ENCODE data around the gene OR6V1.

- TF ChIP-seq, protein P1, sequence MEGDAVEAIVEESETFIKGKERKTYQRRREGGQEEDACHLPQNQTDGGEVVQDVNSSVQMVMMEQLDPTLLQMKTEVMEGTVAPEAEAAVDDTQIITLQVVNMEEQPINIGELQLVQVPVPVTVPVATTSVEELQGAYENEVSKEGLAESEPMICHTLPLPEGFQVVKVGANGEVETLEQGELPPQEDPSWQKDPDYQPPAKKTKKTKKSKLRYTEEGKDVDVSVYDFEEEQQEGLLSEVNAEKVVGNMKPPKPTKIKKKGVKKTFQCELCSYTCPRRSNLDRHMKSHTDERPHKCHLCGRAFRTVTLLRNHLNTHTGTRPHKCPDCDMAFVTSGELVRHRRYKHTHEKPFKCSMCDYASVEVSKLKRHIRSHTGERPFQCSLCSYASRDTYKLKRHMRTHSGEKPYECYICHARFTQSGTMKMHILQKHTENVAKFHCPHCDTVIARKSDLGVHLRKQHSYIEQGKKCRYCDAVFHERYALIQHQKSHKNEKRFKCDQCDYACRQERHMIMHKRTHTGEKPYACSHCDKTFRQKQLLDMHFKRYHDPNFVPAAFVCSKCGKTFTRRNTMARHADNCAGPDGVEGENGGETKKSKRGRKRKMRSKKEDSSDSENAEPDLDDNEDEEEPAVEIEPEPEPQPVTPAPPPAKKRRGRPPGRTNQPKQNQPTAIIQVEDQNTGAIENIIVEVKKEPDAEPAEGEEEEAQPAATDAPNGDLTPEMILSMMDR (IDR thresholded peaks at IDR 0.05 in 2 of 3, conservative IDR thresholded peaks at IDR 0.05 in 1 of 3; ENCODE audit: borderline replicate concordance in 1 of 3, insufficient read depth in 1 of 3, low read depth in 2 of 3, low read length in 2 of 3) = no peak
- no peak for TF ChIP-seq EZH2phosphoT487 (IDR thresholded peaks at IDR 0.05; ENCODE audit: borderline replicate concordance)
- no peak for TF ChIP-seq FOSL1 (IDR thresholded peaks at IDR 0.05; ENCODE audit: low read depth)
- TF ChIP-seq, protein P2, sequence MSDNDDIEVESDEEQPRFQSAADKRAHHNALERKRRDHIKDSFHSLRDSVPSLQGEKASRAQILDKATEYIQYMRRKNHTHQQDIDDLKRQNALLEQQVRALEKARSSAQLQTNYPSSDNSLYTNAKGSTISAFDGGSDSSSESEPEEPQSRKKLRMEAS (IDR thresholded peaks at IDR 0.05) = no peak
- TF ChIP-seq YY1 (IDR thresholded peaks at IDR 0.05; ENCODE audit: extremely low read depth, insufficient replicate concordance, low read depth, low read length) = no peak
- TF ChIP-seq REST (IDR thresholded peaks at IDR 0.05; ENCODE audit: low read depth) = no peak
- TF ChIP-seq POLR2A (IDR thresholded peaks at IDR 0.05; ENCODE audit: borderline replicate concordance, extremely low read depth, insufficient read depth, insufficient read length) = no peak
- no peak for TF ChIP-seq EGR1 (IDR thresholded peaks at IDR 0.05; ENCODE audit: low read depth)
- no peak for TF ChIP-seq ZNF274 (IDR thresholded peaks at IDR 0.05; ENCODE audit: low read depth, low read length)
- TF ChIP-seq POLR2AphosphoS5 (IDR thresholded peaks at IDR 0.05; ENCODE audit: low read depth, low read length) = no peak
- TF ChIP-seq EZH2 (IDR thresholded peaks at IDR 0.05) = no peak
- TF ChIP-seq ZBTB33 (IDR thresholded peaks at IDR 0.05; ENCODE audit: extremely low read depth, insufficient replicate concordance, low read length) = no peak
Observed at GRCh38 chr7:143012409-143012808, 39.7 kb upstream of the OR6V1 start.
